Activated CD4-positive, alpha-beta T cell treated with anti-CD3 and anti-CD28 coated beads for 24 hours (primary cell): ENCODE data around the gene ANKRD24.
"Not testable (repeated sequence)": the region's sequence is repeated elsewhere in the genome, so short reads cannot be mapped to it uniquely, and the experiment has no call there.

Experiments
- DNase-seq, 2 donors: peaks; one replicate each; pipeline ENCODE4 v3.0.0-alpha.2; 2020; ENCODE audit warnings: low read depth in 2 of 2

The ANKRD24 gene

GRCh38 chr19:4197625-4198466 is 15.4 kb downstream of the ANKRD24 start:
- no peak for DNase-seq

GRCh38 chr19:4198467-4199126 is 16.1 kb downstream of the ANKRD24 start:
- no peak for DNase-seq

GRCh38 chr19:4199699-4200293 is 17.3 kb downstream of the ANKRD24 start:
- DNase-seq: no peak

- DNase-seq: no peak
Measured at GRCh38 chr19:4200940-4201542, 18.6 kb downstream of the ANKRD24 start.

GRCh38 chr19:4201798-4202197 is 19.3 kb downstream of the ANKRD24 start:
- no peak for DNase-seq

- DNase-seq: no peak
Measured at GRCh38 chr19:4206818-4207484, 24.5 kb downstream of the ANKRD24 start.

- no peak for DNase-seq
Measured at GRCh38 chr19:4208385-4209094, 26.1 kb downstream of the ANKRD24 start.

- DNase-seq: no peak
Measured at GRCh38 chr19:4210166-4210731, 27.8 kb downstream of the ANKRD24 start.

- DNase-seq: no peak
Measured at GRCh38 chr19:4213116-4213515, 30.6 kb downstream of the ANKRD24 start.

GRCh38 chr19:4215807-4216206 is 33.3 kb downstream of the ANKRD24 start:
- no peak for DNase-seq

GRCh38 chr19:4216846-4217245 is 34.4 kb downstream of the ANKRD24 start:
- DNase-seq: no peak

- DNase-seq: no peak
Measured at GRCh38 chr19:4217429-4218264, 35.2 kb downstream of the ANKRD24 start.

- not testable (repeated sequence) for DNase-seq
Measured at GRCh38 chr19:4218523-4218922, 36.0 kb downstream of the ANKRD24 start.

GRCh38 chr19:4220188-4220587 is 37.7 kb downstream of the ANKRD24 start:
- DNase-seq: no peak

- DNase-seq: no peak
Measured at GRCh38 chr19:4224470-4224869, 42.0 kb downstream of the ANKRD24 start.

GRCh38 chr19:4225885-4226284 is 43.4 kb downstream of the ANKRD24 start:
- no peak for DNase-seq

- DNase-seq: no peak
Measured at GRCh38 chr19:4227771-4228170, 45.3 kb downstream of the ANKRD24 start.

- DNase-seq: no peak
Measured at GRCh38 chr19:4228765-4229178, 46.3 kb downstream of the ANKRD24 start.

- DNase-seq: peak; percentile 37 to 47
Measured at GRCh38 chr19:4229179-4229931, 46.9 kb downstream of the ANKRD24 start, which contains the start of gene EBI3. Gene EBI3, plus strand, starts transcription at chr19:4229523. Its CDS starts 28 bp downstream, at chr19:4229551.
